Measurements from ENCODE around the gene TGFB2.

TGFB2 gene

DNA sequence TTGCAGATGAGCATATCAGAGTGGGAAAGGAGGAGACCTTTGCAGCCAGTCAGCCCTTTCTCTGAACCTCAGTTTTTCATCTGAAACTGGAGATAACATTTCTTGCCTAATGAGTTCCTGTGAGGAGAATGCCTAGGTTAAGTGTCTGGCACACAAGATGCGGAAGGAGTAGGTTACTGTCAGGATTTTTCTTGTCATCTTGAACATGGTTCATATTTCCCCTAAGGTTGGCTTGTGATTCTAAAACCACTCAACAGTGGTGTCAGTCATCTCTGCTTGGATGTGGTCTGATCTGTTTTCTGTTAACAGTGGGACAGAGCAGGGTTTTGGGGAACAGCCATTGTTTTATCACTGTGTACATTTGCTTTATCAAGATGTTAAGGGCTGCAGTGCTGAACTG lies 70.6 kb downstream of the TGFB2 start:
- in situ Hi-C loops (cut with HindIII; ENCODE audit: low sequenced_read_pairs): no loop called here
- no peak overlapping the region for H3K4me3 ChIP-seq (ENCODE audit: low read depth, low read length)
- TF ChIP-seq CTCF (IDR thresholded peaks at IDR 0.05; ENCODE audit: low read depth, low read length): no peak
- DNase-seq (ENCODE audit: low read depth, low spot score): no peak

DNA sequence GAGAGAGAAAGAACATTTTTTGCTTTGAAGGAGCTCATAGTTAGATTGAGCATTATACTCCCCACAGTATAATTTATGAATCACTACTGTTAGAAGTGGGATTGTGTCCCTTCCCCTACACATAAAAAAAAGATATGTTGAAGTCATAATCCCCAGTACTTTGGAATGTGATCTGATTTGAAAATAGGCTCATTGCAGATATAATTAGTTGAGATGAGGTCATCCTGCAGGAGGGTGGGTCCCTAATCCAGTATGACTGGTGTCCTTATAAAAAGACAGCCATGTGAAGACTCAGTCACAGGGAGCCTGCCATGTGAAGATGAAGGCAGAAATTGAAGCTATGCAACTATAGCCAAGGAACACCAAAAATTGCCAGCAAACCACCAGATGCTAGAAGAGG lies 76.4 kb downstream of the TGFB2 start:
- in situ Hi-C loops (cut with HindIII; ENCODE audit: low sequenced_read_pairs): no loop called here

DNA sequence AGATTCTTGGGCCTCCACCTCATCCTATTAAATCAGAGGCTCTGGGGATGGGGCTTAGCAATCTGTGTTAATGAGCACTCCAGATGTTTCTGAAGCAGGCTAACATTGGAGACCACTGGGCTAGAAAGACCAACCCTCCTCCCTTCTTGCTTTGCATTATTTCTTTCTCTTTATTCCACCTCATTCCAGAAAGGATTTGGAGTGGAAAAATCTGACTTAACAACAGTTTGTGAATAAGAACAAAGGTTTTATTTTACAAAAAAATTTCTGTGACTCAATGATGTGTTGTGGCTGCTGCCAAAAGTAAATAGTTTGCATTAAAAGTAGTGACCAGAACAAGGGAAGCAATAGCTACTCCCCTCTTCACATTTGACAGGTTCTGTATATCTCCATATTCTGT lies 79.4 kb downstream of the TGFB2 start:
- no peak for TF ChIP-seq CTCF (IDR thresholded peaks at IDR 0.05; ENCODE audit: low read depth, low read length)
- H3K4me3 ChIP-seq (ENCODE audit: low read depth, low read length): no peak overlapping the region
- DNase-seq (ENCODE audit: low read depth, low spot score): peak; percentile 38
- in situ Hi-C loops (cut with HindIII; ENCODE audit: low sequenced_read_pairs): no loop called here

More for the DNA sequence above, 76.4 kb downstream of the TGFB2 start:
- TF ChIP-seq CTCF (IDR thresholded peaks at IDR 0.05; ENCODE audit: low read depth, low read length): no peak
- DNase-seq (ENCODE audit: low read depth, low spot score): no peak
- H3K4me3 ChIP-seq (ENCODE audit: low read depth, low read length): no peak overlapping the region

DNA sequence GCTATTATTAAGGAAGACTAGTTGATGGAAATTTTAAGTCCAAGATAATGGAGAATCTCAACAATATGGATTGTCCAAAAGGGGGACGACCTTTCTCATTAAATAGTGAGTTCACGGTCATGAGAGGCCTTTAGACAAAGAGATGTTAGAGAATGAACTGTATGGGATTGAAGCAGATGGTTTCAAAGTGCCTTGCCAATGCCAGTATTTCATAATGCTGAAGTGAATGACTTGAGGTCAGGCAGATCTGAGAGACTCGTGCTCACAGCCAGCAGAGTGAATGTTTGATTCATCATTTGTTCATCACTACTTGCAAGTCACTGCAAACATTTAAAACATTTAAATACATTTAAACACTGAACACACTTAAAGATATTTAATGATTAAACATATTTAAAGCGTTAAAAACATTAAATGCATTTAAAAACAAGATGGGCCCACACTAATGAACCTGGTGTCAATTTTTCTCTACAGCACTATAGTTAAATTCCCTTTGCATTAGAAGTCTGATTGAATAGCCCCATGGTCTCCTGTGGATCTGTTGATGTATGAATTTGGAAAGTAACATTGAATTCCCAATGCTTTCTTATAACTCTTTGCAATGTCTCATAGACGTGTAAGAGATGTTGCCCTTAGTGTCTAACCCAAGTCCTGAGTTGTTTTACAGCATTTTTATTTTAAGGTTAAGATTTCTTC lies 80.7 kb downstream of the TGFB2 start:
- H3K4me3 ChIP-seq (ENCODE audit: low read depth, low read length): no peak overlapping the region
- TF ChIP-seq CTCF (IDR thresholded peaks at IDR 0.05; ENCODE audit: low read depth, low read length): no peak
- DNase-seq (ENCODE audit: low read depth, low spot score): peak; percentile 60
- in situ Hi-C loops (cut with HindIII; ENCODE audit: low sequenced_read_pairs): no loop called here

DNA sequence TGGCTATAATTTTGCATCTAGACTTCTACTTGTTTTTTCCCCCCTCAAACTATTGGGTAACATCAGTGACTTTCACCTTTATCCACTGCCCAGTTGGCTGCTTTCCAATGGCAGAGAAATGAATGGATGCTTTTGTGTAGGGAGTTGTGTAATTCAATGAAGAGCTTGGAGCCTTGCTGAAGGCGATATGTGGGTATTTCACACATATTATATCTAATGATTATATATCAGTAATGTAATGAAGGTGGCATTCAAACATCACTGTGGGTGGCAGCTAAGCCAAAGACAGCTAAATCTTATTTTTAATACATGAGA lies 81.2 kb downstream of the TGFB2 start:
- no peak for TF ChIP-seq CTCF (IDR thresholded peaks at IDR 0.05; ENCODE audit: low read depth, low read length)
- in situ Hi-C loops (cut with HindIII; ENCODE audit: low sequenced_read_pairs): no loop called here
- no peak overlapping the region for H3K4me3 ChIP-seq (ENCODE audit: low read depth, low read length)
- peak; percentile 44 for DNase-seq (ENCODE audit: low read depth, low spot score)

DNA sequence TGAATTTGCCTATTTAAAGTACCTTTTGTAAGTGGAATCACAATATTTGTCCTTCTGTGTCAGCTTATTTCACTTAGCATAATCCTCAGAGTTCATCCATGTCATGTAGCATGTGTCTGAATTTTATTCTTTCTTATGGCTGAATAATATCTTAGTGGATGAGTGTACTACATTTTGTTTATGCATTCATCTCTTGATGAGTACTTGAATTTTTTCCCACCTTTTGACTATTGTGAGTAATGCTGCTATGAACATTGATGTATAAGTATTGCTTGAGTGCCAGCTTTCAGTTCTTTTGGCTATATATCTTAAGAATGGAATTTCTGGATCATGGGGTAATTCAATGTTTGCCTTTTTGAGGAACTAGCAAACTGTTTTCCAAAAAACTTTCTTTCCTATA lies 84.2 kb downstream of the TGFB2 start:
- in situ Hi-C loops (cut with HindIII; ENCODE audit: low sequenced_read_pairs): no loop called here
- no peak for DNase-seq (ENCODE audit: low read depth, low spot score)
- TF ChIP-seq CTCF (IDR thresholded peaks at IDR 0.05; ENCODE audit: low read depth, low read length): no peak
- H3K4me3 ChIP-seq (ENCODE audit: low read depth, low read length): no peak overlapping the region

GRCh38 chr1:218430346-218430745 lies 85.2 kb downstream of the TGFB2 start:
- no peak for TF ChIP-seq CTCF (IDR thresholded peaks at IDR 0.05; ENCODE audit: low read depth, low read length)
- H3K4me3 ChIP-seq (ENCODE audit: low read depth, low read length): no peak overlapping the region
- no peak for DNase-seq (ENCODE audit: low read depth, low spot score)
- in situ Hi-C loops (cut with HindIII; ENCODE audit: low sequenced_read_pairs): no loop called here

Data from astrocyte of the spinal cord (primary cell).